ENCODE measurements around the gene FGFBP1.

FGFBP1 gene

GRCh38 chr4:15912961-15913630 lies 25.4 kb downstream of the FGFBP1 start:
- no peak for DNase-seq (ENCODE audit: low read depth)

- DNase-seq (ENCODE audit: low read depth): no peak
These were observed 26.3 kb downstream of the FGFBP1 start for GRCh38 chr4:15912236-15912635.

- DNase-seq (ENCODE audit: low read depth): no peak
These were observed 28.2 kb downstream of the FGFBP1 start for GRCh38 chr4:15910155-15910940.

DNA sequence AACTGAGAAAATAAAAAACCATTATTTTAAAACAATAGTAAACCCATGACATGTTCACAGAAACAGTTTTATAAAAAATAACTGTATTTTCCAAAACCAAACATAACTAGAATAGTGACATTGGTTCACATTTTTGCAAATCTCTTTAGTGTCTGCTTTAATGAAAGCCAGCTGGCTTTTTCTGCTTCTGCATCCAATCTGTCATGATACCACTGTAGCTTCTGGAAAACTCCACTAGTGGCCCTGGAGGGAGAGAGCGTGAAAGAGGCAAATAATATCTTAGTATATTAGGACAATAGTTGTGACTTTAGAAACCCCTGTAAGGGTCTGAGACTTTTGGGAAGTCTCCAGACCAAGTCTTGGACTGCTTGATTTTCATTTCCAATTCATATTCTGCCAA lies 31.1 kb downstream of the FGFBP1 start:
- no peak for DNase-seq (ENCODE audit: low read depth)

GRCh38 chr4:15906020-15906443 lies 32.5 kb downstream of the FGFBP1 start:
- DNase-seq (ENCODE audit: low read depth): no peak

GRCh38 chr4:15902746-15903145 lies 35.8 kb downstream of the FGFBP1 start:
- no peak for DNase-seq (ENCODE audit: low read depth)

DNA sequence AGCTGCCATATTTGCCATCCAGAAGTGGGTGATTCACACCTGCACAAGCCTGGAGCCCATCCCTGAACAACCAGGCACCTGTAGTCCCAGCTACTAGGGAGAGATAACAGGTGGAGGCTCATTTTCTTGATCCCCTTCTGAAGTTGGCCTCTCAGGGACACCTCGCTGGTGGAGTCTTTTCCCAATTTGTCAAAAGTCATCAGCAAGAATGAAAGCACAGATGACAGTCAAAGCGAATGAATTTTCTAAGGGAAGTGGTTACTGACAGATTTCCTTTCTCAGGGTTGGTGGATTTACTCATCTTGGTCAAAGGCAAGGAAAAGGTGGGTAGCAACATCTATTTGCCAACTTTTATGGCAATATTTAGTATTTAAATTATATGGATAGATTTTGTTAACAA lies 36.5 kb downstream of the FGFBP1 start:
- DNase-seq (ENCODE audit: low read depth): no peak

DNA sequence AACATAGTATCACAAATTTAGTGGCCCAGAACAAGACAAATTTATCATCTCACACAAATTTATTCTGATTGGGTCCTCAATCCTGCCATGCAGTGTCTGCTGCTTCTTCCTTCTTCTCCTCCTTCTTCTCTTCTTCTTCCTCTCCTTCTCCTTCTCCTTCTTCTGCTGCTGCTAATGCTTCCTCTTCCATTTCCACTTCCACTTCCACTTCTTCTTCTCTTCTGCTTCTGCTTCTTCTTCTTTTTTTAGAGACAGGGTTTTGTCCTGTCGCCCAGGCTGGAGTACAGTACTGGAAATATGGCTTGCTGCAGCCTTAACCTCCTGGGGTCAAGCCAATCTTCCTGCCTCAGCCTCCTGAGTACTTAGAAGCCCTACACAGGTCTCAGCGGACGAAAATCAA lies 37.5 kb downstream of the FGFBP1 start:
- no peak for DNase-seq (ENCODE audit: low read depth)

GRCh38 chr4:15899511-15899910 lies 39.0 kb downstream of the FGFBP1 start:
- DNase-seq (ENCODE audit: low read depth): no peak

GRCh38 chr4:15898902-15899301 lies 39.6 kb downstream of the FGFBP1 start:
- DNase-seq (ENCODE audit: low read depth): no peak

DNA sequence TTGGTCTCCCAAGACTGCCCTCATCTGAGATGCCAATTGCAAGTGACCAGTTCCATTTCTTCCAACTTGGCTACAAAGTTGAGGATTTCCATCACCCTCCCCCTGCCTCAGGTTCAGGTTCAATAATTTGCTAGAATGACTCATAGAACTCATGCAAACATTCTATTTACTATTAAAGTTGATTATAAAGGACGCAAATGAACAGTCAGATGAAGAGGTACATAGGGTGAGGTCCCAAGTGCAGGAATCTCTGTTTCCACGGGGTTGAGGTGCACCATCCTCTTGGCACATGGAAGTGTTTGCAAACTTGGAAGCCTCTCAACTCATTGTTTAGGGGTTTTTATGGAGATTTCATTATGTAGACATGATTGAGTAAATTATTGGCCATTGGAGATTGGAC lies 41.0 kb downstream of the FGFBP1 start:
- no peak for DNase-seq (ENCODE audit: low read depth)

- DNase-seq (ENCODE audit: low read depth): no peak
These were observed 43.3 kb downstream of the FGFBP1 start for GRCh38 chr4:15894921-15895916.

DNA sequence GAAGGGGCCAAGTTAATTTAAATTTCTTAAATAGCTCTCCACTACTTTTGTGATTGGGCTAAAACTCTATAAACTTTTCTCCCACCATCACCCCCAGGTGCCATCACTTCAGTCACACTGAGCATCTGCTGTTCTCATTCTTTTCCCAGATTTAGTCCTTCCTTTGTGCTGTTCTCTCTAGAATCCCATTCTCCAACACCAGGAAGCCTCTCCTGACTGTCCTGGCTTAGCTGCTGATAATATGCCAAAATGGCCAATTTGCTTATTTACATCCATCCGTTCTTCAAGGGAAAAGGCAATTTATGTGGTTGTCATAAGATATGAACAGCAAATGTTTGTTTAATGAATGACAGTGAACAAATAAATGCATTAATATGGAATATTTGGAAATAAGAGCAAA lies 44.1 kb downstream of the FGFBP1 start:
- no peak for DNase-seq (ENCODE audit: low read depth)

- DNase-seq (ENCODE audit: low read depth): peak; percentile 72
These were observed 44.6 kb downstream of the FGFBP1 start for GRCh38 chr4:15893962-15894361.

DNA sequence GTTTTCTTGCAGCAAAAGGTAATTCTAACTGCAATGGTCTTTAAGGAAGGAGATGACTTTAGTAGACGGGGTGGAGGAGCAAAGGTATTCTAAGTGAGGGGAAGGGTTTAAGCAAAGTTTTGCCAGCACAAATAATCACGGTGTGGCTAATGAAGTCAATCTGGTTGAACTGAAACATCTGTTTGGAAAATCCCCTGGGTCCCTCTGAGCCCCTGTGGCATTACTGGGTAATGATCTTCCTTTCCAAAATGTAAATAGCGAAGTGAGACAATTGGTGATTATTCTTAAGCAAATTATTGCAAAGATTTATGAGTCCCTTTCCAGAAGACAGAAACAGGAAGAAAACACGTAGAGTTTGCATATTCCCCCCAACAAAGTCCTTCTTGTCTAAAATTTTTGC lies 47.2 kb downstream of the FGFBP1 start:
- no peak for DNase-seq (ENCODE audit: low read depth)

- DNase-seq (ENCODE audit: low read depth): no peak
These were observed 48.2 kb downstream of the FGFBP1 start for GRCh38 chr4:15890246-15890829.

GRCh38 chr4:15888515-15888914 lies 50.0 kb downstream of the FGFBP1 start:
- DNase-seq (ENCODE audit: low read depth): no peak

Data from stromal cell of bone marrow (primary cell).